GM18868 (cell line): Measurements from ENCODE around the gene RBBP9.
A peak's percentile ranks its signal among the peaks of the same experiment; 100 is the strongest.
"Not testable (repeated sequence)": the region's sequence is repeated elsewhere in the genome, so short reads cannot be mapped to it uniquely, and the experiment has no call there.

Experiments used
- ATAC-seq: cut with Tn5 transposase; IDR thresholded peaks from one replicate; pipeline ENCODE4 v1.9.1; 2021; ENCODE audit warnings: mild to moderate bottlenecking, moderate library complexity; ENCODE audit not compliant: unreplicated experiment

The RBBP9 gene

GRCh38 chr20:18496740-18497592 is at the start of gene RBBP9:
Gene RBBP9, minus strand, starts transcription at chr20:18497225. Its CDS starts 58 bp downstream, at chr20:18497167.
- peak; percentile 99 for ATAC-seq

- ATAC-seq = no peak
Observed at GRCh38 chr20:18545566-18545965, 48.5 kb upstream of the RBBP9 start.

GRCh38 chr20:18543932-18544331 is 46.9 kb upstream of the RBBP9 start:
- ATAC-seq = no peak

GRCh38 chr20:18543216-18543615 is 46.2 kb upstream of the RBBP9 start:
- ATAC-seq = no peak

GRCh38 chr20:18541741-18542140 is 44.7 kb upstream of the RBBP9 start:
- ATAC-seq = no peak

- ATAC-seq = no peak
Observed at GRCh38 chr20:18537651-18538050, 40.6 kb upstream of the RBBP9 start.

- no peak for ATAC-seq
Observed at GRCh38 chr20:18533978-18534644, 37.1 kb upstream of the RBBP9 start.

- no peak for ATAC-seq
Observed at GRCh38 chr20:18533491-18533890, 36.5 kb upstream of the RBBP9 start.

GRCh38 chr20:18532626-18533025 is 35.6 kb upstream of the RBBP9 start:
- ATAC-seq = no peak

- no peak for ATAC-seq
Observed at GRCh38 chr20:18529041-18529440, 32.0 kb upstream of the RBBP9 start.

- no peak for ATAC-seq
Observed at GRCh38 chr20:18527836-18528235, 30.8 kb upstream of the RBBP9 start.

GRCh38 chr20:18527339-18527738 is 30.3 kb upstream of the RBBP9 start:
- no peak for ATAC-seq

- ATAC-seq = not testable (repeated sequence)
Observed at GRCh38 chr20:18526761-18527160, 29.7 kb upstream of the RBBP9 start.

GRCh38 chr20:18524646-18525045 is 27.6 kb upstream of the RBBP9 start:
- no peak for ATAC-seq

- ATAC-seq = no peak
Observed at GRCh38 chr20:18523066-18523465, 26.0 kb upstream of the RBBP9 start.

GRCh38 chr20:18522066-18522465 is 25.0 kb upstream of the RBBP9 start:
- ATAC-seq = not testable (repeated sequence)

GRCh38 chr20:18515973-18516372 is 18.9 kb upstream of the RBBP9 start:
- no peak for ATAC-seq

GRCh38 chr20:18514127-18514526 is 17.1 kb upstream of the RBBP9 start:
- no peak for ATAC-seq

GRCh38 chr20:18513208-18513607 is 16.2 kb upstream of the RBBP9 start:
- no peak for ATAC-seq

- no peak for ATAC-seq
Observed at GRCh38 chr20:18511571-18511970, 14.5 kb upstream of the RBBP9 start.

- ATAC-seq = peak; percentile 95
Observed at GRCh38 chr20:18507218-18508191, 10.5 kb upstream of the RBBP9 start, which contains the start of gene SEC23B. Gene SEC23B, plus strand, starts transcription at chr20:18507940. Its CDS starts 2,896 bp downstream, at chr20:18510836.
